Left ventricle myocardium superior (tissue), 1 donor: ENCODE measurements around the gene CLK2. TPM values are rescaled to one million over a fixed set of nuclear protein-coding genes. Genes with fewer than 3 reads are reported as not detected.

ENCODE experiments used
- ATAC-seq: fragments of 200-7000 bp; cut with Tn5 transposase; one replicate; pipeline ENCODE4 v1.9.1; 2020; ENCODE audit warnings: mild to moderate bottlenecking, moderate library complexity
- DNase-seq: peaks from one replicate; pipeline ENCODE4 v3.0.0-alpha.2; 2020
- intact Hi-C: fragments of 100-400 bp; cut with micrococcal nuclease; formaldehyde crosslinking; loops from one replicate; pipeline ENCODE4 v1.11.0; 2022
- long read RNA-seq: library from polyadenylated mRNA; unstranded; transcript quantifications from one replicate; pipeline ENCODE4 v2.0.0, GENCODE V29; 2021
- total RNA-seq: library from RNA; stranded (reverse); fragmentation: NEBNext Ultra II Directional; extraction: Animal tissue kit (Norgen Biotek cat#: 25700); gene quantifications from one replicate; pipeline ENCODE4 v1.2.1, GENCODE V29; 2021
- donor health status: DM: no; HTN: yes; CAD: no; lungs with severe emphysema.

The CLK2 gene
- total RNA-seq = 18.9 TPM
- long read RNA-seq, transcript CLK2-203 (13 exons, 2,166 nt) = major isoform, 13 of 43 reads
- long read RNA-seq, transcript CLK2-202 (13 exons, 1,934 nt) = minor isoform, 7 of 43 reads
- long read RNA-seq, partial matches to known transcripts = 5 of 43 reads
- long read RNA-seq, other reads (novel, unspliced or antisense) = 12 of 43 reads

GRCh38 chr1:155273343-155274245, at the start of gene CLK2:
TSS of gene CLK2 (minus strand) at chr1:155273504. CDS start at chr1:155270977, 2,527 bp downstream.
- peak; percentile 90 for ATAC-seq
- peak; percentile 98 for DNase-seq
- intact Hi-C loops = loop anchor here (10.0 kb wide), 1 partner anchor 51 kb away; the partner anchor contains the start of gene RUSC1

- DNase-seq (peak; percentile 57), ATAC-seq (no peak)
- intact Hi-C loops = loop anchor here (10.0 kb wide), 1 partner anchor 48 kb away; the partner anchor contains the start of genes CLK2 and HCN3
These were observed 49.3 kb upstream of the CLK2 start for GRCh38 chr1:155322571-155322952.

GRCh38 chr1:155321639-155322503, 48.6 kb upstream of the CLK2 start:
- ATAC-seq = no peak
- intact Hi-C loops = loop anchor here (10.0 kb wide), 1 partner anchor 47 kb away; the partner anchor contains the start of genes CLK2 and HCN3
- peak; percentile 43 for DNase-seq

GRCh38 chr1:155320661-155321617, 47.6 kb upstream of the CLK2 start, which contains the start of gene RUSC1:
TSS of gene RUSC1 (plus strand) at chr1:155320894. CDS start at chr1:155321774, 880 bp downstream.
- intact Hi-C loops = loop anchor here (10.0 kb wide), 1 partner anchor 46 kb away; the partner anchor contains the start of genes CLK2 and HCN3
- peak; percentile 92 for DNase-seq
- ATAC-seq = peak; percentile 38

GRCh38 chr1:155320252-155320651, 46.9 kb upstream of the CLK2 start:
- intact Hi-C loops = loop anchor here (10.0 kb wide), 1 partner anchor 45 kb away; the partner anchor contains the start of genes CLK2 and HCN3
- ATAC-seq (no peak), DNase-seq (no peak)

GRCh38 chr1:155319536-155319935, 46.2 kb upstream of the CLK2 start:
- intact Hi-C loops = no loop called here
- ATAC-seq (no peak), DNase-seq (no peak)

GRCh38 chr1:155318082-155318481, 44.8 kb upstream of the CLK2 start:
- intact Hi-C loops = no loop called here
- DNase-seq = no peak
- no peak for ATAC-seq

- ATAC-seq (no peak), DNase-seq (no peak)
- intact Hi-C loops = no loop called here
These were observed 43.6 kb upstream of the CLK2 start for GRCh38 chr1:155316922-155317321.

- intact Hi-C loops = no loop called here
- DNase-seq (no peak), ATAC-seq (no peak)
These were observed 40.0 kb upstream of the CLK2 start for GRCh38 chr1:155313261-155313660.

GRCh38 chr1:155309423-155310021, 36.2 kb upstream of the CLK2 start:
- intact Hi-C loops = no loop called here
- DNase-seq (peak; percentile 55), ATAC-seq (peak; percentile 2)

- ATAC-seq (peak; percentile 99), DNase-seq (peak; percentile 99)
- intact Hi-C loops = no loop called here
These were observed 35.5 kb upstream of the CLK2 start, which contains the start of gene FDPS for GRCh38 chr1:155308493-155309422. TSS of gene FDPS (plus strand) at chr1:155308866. CDS start at chr1:155309790, 924 bp downstream.

GRCh38 chr1:155307247-155307740, 34.0 kb upstream of the CLK2 start:
- intact Hi-C loops = no loop called here

GRCh38 chr1:155305881-155306391, 32.6 kb upstream of the CLK2 start:
- ATAC-seq (no peak), DNase-seq (no peak)
- intact Hi-C loops = no loop called here

More at GRCh38 chr1:155307247-155307740, 34.0 kb upstream of the CLK2 start:
- DNase-seq (no peak), ATAC-seq (no peak)

- DNase-seq = no peak
- intact Hi-C loops = no loop called here
These were observed 31.3 kb upstream of the CLK2 start for GRCh38 chr1:155304558-155305063.

GRCh38 chr1:155301342-155301841, 28.1 kb upstream of the CLK2 start, which contains the start of gene PKLR:
TSS of gene PKLR (minus strand) at chr1:155301438. CDS start at chr1:155301395, 43 bp downstream.
- intact Hi-C loops = no loop called here
- ATAC-seq (no peak), DNase-seq (no peak)

More at GRCh38 chr1:155304558-155305063, 31.3 kb upstream of the CLK2 start:
- no peak for ATAC-seq
